Right renal pelvis (tissue), 4 donors: Measurements from ENCODE around the gene IPO11. TPM values are rescaled to one million over a fixed set of nuclear protein-coding genes. Genes with fewer than 3 reads are reported as not detected.

Source experiments
- DNase-seq, 4 donors: peaks; one replicate each; pipeline ENCODE4 v3.0.0-alpha.2; 2013; ENCODE audit warnings: low read depth in 4 of 4, low spot score in 3 of 4, missing footprints in 1 of 4
- polyA plus RNA-seq, 4 donors: library from polyadenylated mRNA; unstranded; fragments of 120-200 nt; gene quantifications; one replicate each; pipeline ENCODE4 v1.2.1, GENCODE V29; 2013; ENCODE audit not compliant: insufficient read length in 4 of 4

Gene IPO11
- polyA plus RNA-seq, 4 donors = 35.7 to 42.6 (median 39.7) TPM

DNA sequence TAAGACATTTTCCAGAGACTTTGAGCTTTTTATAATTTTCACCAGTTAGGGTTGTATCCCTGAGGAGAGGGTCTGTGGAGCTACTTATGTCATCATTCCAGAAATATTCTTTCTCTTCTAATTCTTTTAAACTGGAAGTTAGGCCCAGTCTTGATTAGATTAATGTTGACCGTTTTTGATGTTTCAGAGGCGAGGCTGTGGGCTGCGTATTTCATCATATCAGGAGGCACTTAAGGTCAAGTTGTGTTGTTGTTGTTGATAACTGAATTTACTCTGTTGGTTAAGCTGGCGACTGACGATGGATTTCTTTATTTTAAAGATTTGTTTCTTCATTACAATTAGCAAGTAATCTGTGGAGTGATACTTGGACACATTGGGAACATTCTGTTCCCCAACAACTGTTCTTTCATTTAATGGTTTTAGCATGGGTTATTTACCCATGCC is 20.1 kb downstream of the IPO11 start:
- no peak for DNase-seq

- DNase-seq = no peak
These were observed 36.0 kb downstream of the IPO11 start for GRCh38 chr5:62448528-62448927.

GRCh38 chr5:62450259-62450658 is 37.7 kb downstream of the IPO11 start:
- DNase-seq = no peak

DNA sequence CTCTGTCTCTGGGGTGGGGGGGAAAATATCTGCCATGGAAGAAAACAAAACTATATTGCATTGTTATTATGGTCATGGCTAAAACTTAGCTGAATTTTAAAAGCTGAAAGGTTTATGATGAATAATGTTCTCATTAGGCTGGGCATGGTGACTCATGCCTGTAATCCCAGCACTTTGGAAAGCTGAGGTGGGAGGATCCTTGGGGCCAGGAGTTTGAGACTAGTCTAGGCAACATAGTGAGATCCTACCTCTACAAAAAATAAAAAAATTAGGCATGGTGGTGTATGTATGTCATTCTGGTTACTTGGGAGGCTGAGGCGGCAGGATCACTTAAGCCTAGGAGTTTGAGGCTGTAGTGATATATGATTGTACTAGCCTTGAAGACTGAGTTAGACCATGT is 44.5 kb downstream of the IPO11 start:
- no peak for DNase-seq

DNA sequence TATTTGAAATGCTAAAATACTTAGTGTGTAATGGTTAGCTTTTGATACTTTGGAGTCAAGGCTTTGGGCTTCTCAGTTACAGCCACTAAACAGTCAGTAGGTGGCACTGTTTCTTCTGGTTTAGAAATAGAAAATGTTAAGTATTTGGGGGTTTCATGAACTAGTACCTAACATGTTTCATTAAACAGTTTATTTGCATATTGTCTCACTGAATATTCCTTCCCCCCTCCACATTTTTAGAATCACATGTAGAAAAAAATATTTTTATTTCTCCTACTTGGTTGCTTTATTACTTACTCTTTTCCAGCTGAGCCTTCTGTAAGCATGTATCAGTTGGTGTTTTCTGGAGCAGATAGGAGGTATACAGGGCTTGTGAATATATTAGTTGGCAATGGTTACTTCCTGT is 48.0 kb downstream of the IPO11 start:
- peak; percentile 15 to 35 (median 22) for DNase-seq

- DNase-seq = no peak
These were observed 49.0 kb downstream of the IPO11 start for GRCh38 chr5:62461561-62461960.

DNA sequence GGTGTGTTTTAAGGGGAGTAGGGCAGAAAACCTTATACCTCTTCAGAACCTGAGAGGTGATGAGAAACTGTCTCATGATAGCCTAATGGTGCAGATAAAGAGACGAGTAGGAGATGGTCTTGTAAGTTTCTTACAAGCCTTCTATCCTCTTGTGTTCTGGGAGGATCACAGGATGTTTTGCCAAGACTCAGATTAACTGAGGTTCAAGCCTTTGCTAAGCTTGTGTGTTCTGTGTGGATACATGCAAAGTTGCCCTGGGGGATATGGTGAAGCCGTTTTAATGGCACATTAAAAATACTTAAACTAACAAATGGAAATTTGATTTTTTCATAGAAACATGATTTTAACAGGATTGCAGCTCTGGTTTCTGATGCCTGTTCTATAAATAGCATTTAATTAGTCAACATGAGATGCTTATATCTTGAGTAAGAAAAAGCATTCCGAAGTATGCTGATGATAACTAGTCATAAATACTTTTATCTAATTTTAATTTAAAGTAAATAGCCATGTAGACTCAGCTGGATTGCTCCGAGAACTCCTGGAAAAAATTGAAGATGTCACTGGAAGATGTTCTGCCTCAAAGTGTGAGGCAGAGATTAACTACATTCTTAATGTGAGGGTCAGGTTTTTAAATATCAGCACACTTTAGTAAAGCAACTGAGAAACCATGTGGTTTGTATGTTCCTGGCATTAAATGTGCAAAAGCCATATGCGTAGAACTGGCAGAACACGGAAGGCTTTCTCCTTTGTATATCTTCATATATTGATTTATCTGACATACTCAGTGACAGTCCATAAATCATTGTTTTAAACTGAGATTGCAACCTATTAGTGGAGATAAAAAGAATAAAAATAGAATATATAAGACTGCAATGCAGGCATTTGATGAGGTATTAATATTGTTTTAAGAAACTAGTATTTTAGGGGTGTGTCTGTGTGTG is 53.7 kb downstream of the IPO11 start:
- no peak for DNase-seq

DNA sequence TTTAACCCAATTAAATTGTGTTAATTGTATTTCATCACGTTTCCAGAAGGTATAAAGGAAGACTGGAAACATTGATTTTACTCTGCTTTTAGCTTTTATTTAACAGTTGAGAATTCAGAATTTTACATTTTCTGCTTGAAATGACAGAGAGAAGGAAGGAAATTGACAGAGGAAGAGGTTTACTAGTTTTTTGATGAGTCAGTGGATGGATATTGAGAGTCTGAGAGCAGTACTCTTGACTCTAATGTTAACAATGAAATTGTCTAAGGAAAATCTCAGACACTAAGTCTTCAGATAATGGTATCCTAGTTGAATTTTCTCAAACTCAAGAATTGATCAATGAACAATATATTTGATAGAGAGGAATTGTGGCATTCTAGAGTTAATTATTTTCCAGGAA is 60.6 kb downstream of the IPO11 start:
- no peak for DNase-seq

GRCh38 chr5:62475072-62475471 is 62.5 kb downstream of the IPO11 start:
- no peak for DNase-seq

- no peak for DNase-seq
These were observed 65.2 kb downstream of the IPO11 start for GRCh38 chr5:62477801-62478200.

- DNase-seq = no peak
These were observed 71.0 kb downstream of the IPO11 start for GRCh38 chr5:62483556-62483955.

- DNase-seq = no peak
These were observed 74.1 kb downstream of the IPO11 start for GRCh38 chr5:62486672-62487071.

GRCh38 chr5:62488531-62488930 is 76.0 kb downstream of the IPO11 start:
- DNase-seq = no peak

DNA sequence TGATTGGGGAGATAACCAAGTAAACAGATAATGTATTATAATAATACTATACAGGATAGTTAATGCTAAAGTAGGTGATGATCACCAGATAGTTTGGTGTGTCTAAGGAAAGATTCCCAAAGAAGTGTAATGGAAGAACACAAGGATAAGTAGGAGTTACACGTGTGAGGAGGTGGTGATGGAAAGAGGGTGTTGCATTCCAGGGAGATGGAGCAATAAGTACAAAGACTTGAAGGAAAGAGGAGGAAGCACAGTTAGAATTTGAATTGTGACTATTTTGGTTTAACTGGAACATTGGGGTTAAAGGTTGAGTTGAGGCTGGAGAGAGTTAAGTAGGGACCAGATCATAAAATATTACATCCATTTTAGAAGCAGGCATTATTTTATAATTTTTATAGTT is 76.9 kb downstream of the IPO11 start:
- no peak for DNase-seq

DNA sequence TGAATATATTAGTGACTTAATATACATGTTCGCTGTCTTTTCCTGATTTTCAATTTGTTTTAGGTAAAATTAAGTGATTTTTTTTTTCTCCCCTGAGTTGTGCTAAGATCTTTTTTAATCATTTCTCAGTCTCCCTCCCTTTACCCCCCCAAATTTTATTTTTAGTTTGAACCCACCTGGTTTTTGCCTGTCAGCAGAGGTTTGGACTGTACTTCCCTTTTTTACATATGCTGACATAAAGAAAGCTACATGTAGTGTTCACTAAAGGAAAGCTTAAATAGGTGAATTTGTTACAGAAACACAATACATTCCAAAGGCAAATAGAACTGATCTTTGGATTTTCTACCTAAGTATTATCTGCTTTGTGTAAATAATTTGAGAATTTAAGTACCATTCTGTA is 82.2 kb downstream of the IPO11 start:
- DNase-seq = no peak

- DNase-seq = no peak
These were observed 84.3 kb downstream of the IPO11 start for GRCh38 chr5:62496876-62497275.

DNA sequence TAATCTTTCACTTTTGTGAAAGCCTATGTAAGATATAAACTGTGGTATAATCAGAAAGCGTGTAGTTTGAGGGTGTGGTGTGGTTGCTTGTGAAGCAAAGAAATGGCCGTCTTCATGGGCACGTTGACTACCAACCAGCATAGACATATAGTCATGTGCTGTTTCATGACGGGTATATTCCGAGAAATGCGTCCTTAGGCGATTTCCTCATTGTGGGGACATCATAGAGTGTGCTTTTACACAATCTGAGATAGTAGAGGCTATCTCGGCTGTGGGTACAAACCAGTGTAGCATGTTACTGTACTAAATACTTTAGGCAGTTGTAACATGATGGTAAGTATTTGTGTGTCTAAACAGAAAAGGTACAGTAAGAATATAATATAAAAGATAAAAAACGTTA is 86.4 kb downstream of the IPO11 start:
- DNase-seq = no peak

DNA sequence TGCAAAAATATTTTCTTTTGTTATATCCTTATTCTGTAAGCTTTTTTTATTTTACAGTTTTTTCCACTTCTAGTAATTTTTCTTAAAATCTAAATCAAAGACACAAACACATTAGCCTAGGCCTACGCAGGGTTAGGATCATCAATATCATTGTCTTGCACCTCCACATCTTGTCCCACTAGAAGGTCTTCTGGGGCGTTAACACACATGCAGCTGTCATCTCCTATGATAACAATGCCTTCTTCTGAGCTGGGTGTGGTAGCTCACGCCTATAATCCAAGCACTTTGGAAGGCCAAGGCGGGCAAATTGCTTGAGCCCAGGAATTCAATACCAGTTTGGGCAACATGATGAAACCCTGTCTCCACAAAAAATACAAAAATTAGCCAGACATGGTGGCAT is 87.2 kb downstream of the IPO11 start:
- no peak for DNase-seq

DNA sequence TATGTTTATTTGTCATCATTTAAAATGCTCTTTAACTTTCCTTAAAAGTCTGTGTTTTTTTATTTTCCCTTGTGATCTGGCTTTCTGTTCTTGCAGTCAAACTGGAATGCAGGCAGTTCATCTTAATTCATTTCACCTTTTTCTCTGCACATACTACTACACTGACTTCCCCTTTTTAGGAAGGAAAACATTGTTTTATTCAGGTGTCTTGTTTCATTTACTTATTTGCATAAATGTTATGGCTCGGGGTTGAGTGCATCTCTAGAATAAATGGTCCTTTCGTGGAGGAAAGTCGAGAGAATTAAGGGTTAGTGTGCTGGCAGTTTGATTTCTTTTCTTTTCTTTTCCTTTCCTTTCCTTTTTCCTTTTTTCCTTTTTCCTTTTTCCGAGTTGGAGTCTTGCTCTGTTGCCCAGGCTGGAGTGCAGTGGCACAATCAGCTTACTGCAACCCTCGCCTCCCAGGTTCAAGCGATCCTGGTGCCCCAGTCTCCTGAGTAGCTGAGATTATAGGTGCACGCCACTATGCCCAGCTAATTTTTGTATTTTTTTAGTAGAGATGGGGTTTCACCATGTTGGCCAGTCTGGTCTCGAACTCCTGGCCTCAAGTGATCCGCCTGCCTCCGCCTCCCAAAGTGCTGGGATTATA is 90.0 kb downstream of the IPO11 start:
- no peak for DNase-seq

- no peak for DNase-seq
These were observed 91.6 kb downstream of the IPO11 start for GRCh38 chr5:62504129-62504528.

GRCh38 chr5:62506659-62507460 is 94.3 kb downstream of the IPO11 start:
- peak in 1 of 4 donors; percentile 3 for DNase-seq
